Renal cortical epithelial cell (primary cell): ENCODE data around the gene CUEDC2. TPM values are rescaled to one million over a fixed set of nuclear protein-coding genes. Genes with fewer than 3 reads are reported as not detected.

Experiments
- DNase-seq: peaks from one replicate; pipeline ENCODE4 v3.0.0-alpha.2; 2011; ENCODE audit warnings: low read depth
- total RNA-seq: library from RNA; depleted of rRNA; stranded (reverse); fragments of >200 nt; gene quantifications from 2 replicates; pipeline ENCODE4 v1.2.3, GENCODE V29; 2014

The CUEDC2 gene
- total RNA-seq, 1 donor from 2014 or later, result 49.5 TPM

DNA sequence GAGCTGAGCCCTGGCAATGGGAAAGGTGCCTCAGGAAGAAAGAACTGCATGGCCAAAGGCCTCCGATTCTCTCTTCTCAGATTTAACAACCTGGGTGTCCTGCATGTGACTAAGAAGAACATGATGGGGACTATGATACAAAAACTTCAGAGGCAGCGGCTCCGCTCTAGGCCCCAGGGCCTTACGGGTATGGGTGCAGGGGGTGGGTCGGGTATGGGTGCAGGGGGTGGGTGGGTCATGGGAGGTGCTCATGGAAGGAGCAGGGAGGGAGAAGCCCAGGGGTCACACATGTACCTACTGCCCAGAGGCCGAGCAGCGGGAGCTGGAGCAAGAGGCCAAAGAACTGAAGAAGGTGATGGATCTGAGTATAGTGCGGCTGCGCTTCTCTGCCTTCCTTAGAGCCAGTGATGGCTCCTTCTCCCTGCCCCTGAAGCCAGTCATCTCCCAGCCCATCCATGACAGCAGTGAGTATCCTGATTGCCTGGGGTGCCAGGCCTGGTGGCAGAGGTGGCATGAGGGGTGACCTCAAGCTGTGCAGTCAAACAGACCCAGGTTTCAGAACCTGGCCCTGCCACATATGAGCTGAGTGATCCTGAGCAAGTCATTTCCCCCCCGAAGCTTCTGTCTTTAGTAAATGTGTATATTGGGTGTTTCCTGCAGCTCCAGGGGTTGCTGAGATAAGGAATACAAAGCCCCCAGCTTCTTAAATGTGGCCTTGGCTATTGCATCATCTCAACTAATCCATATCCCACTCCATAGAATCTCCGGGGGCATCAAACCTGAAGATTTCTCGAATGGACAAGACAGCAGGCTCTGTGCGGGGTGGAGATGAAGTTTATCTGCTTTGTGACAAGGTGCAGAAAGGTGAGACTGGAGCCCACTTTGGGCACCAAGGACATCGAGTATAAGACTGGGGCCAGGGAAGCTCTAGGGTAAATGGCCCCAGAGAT is 34.9 kb downstream of the CUEDC2 start:
- no peak for DNase-seq

DNA sequence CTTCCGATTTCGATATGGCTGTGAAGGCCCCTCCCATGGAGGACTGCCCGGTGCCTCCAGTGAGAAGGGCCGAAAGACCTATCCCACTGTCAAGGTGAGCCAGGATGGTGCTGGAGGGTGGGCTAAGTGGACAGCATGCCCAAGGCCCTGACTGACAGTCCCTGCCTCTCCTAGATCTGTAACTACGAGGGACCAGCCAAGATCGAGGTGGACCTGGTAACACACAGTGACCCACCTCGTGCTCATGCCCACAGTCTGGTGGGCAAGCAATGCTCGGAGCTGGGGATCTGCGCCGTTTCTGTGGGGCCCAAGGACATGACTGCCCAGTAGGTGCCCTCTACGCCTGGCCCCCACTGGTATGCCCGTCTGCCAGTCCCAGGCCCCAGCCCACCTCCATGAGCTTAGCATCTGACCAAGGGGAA is 35.6 kb downstream of the CUEDC2 start:
- DNase-seq, result no peak

DNA sequence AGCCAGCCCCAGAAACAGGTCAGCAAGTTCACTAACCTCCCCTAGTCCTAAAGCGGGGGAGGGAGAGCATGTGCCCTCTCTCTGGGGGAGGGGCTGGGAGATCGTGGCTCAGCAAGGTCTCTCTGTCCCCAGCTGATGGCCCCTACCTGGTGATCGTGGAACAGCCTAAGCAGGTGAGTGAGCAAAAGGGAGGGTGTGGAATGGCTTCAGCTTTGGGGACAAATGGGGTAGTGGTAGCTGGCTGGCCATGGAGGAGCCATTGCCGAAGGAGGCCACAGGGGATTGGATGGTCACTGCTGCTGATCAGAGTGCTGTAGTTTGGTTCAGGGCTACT is 36.1 kb downstream of the CUEDC2 start:
- DNase-seq, result no peak

DNA sequence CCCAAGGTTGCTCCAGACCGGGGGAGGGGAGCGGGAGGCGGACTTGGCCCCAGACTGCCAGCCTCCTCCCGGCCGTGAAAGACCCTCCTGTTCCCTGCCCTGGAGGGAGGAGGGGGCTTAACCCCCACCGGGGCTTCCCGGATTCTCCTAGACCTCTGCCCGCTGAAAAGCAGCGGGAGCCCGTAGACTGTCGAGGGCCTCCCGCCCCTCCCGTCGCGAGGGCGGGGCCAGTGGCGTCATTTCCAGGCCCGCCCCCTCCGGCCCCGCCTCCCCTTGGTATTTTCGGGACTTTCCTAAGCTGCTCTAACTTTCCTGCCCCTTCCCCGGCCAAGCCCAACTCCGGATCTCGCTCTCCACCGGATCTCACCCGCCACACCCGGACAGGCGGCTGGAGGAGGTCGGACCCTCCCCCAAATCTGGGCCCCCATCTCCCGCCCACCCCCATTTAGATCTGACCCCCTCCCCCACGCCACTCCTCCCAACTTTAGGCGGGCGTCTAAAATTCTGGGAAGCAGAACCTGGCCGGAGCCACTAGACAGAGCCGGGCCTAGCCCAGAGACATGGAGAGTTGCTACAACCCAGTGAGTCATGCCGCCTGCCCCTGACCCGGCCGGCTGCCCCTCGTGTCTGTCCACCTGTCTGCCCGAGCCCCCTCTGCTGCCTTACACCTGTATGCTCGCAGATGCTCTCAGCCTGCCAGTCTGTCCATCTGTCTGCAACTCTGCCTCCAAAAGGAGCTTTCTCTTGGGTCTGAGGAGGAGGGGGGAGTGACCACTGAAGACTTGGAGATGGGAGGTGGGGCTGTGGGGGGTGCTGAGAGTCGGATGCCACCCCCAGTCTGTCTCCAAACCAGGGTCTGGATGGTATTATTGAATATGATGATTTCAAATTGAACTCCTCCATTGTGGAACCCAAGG is 36.7 kb downstream of the CUEDC2 start, which contains the start of gene NFKB2:
NFKB2 (plus strand) TSS at position 306 of the 917 bp plus-strand sequence; CDS start at position 561, 255 bp downstream.
- DNase-seq, result peak; percentile 74

DNA sequence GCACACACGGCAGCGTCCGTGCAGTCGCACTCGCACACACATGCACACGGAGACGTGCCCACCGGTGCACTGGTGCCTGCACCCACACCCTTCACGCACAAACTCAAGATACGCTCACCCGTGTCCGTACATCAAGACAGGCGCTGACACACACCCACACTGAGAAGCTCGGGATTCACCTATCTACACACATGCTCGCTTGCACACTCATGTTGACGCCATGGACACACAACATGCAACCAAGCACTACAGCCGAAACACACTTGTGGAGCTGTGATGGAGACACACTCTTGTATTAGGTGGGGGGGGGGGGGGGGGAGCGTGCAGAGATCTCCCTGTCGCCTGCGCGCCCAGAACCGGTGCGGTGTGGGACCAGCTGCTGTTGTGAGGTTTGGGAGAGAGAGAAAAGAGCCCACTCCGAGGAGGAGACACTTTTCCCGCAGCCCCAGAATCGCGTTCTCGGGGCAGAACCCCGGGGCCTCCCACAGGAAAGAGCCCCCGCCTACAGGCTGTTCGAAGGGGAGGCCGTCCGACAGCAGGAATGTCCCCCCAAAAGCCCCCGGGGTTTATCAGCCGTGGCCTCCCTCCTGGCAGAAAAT is 37.5 kb downstream of the CUEDC2 start:
- peak; percentile 44 for DNase-seq

DNA sequence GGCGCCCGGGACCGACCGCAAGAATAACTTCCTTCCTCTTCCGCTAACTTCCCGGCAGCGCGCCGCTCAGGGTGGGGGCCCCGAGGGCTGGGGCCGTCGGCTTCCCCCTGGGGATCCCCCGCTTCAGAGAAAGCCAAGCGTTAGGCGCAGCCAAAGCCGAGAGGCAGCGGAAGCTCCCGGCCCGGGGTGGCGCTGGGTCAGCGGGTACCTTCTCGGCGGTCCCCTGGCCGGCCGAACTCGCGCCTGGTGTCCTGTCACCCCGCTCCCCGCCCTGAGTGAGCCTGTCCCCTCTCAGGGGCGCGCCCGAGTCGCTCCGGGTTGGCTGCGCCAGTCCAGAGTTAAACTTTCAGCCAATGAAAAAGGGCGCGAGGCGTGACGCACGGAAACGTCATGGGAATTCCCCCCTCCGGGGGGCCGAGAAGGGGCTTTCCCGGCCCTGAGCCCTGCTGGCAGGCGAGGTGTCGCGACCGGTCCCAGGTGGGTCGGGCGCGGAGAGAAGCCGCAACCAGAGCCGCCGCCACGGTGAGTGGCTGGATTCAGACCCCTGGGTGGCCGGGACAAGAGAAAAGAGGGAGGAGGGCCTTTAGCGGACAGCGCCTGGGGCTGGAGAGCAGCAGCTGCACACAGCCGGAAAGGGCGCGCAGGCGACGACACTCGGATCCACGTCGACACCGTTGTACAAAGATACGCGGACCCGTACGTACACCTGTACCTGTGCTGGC is 38.1 kb downstream of the CUEDC2 start:
- DNase-seq, result peak; percentile 83

DNA sequence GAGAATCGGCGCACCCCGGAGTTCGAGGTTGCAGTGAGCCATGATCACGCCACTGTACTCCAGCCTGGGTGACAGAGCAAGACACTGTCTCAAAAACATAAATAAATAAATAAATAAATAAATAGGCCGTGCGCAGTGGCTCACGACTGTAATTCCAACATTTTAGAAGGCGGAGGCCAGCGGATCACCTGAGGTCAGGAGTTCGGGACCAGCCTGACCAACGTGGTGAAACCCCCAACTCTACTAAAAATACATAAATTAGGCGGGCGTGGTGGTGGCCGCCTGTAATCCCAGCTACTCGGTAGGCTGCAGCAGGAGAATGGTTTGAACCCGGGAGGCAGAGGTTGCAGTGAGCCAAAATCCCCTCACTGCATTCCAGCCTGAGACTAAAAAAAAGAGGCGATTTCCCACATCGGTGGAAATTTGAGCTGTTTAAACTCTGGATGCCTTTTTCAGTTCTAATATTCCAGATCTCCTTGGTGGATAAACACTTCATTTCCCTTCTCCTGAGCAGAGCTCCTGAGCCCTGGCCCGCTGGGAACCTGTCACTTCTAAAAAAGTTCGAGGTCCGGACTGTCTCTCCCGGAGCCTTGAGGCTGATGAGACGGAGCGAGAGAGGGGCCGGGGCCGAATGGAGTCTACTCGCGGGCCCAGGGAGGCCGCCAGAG is 38.8 kb downstream of the CUEDC2 start:
- no peak for DNase-seq

DNA sequence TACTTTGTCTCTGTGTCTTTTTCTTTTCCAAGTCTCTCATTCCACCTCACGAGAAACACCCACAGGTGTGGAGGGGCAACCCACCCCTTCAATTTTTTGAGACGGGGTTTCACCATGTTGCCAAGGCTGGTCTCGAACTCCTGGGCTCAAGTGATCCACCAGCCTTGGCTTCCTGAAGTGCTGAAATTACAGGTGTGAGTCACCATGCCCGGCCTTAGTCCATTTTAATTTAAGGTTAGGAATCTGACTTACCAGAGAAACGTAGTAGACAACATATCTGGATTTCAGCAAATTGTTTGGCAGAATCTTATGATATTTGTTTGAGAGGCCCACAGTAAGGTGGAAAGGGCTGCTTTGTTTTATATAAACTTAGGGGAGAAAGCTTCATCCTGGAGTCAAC is 40.1 kb downstream of the CUEDC2 start:
- no peak for DNase-seq

DNA sequence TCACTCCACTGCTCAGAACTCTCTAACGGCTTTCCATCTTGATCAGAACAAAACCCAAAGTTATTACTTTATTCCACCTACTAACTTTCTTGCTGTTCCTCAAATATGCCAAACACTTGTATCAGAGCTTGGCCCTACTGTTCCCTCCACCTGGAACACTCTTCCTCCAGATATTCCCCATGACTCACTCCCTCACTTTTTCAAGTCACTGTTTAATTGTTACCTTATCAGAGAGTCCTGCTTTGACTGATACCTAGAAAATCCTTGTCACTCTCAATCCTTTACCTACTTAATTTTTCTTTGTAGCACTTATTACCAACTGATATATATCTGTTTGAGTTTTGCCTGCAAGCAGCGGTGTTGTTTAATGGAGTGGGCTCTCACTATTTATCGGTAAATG is 42.5 kb downstream of the CUEDC2 start:
- peak; percentile 42 for DNase-seq

DNA sequence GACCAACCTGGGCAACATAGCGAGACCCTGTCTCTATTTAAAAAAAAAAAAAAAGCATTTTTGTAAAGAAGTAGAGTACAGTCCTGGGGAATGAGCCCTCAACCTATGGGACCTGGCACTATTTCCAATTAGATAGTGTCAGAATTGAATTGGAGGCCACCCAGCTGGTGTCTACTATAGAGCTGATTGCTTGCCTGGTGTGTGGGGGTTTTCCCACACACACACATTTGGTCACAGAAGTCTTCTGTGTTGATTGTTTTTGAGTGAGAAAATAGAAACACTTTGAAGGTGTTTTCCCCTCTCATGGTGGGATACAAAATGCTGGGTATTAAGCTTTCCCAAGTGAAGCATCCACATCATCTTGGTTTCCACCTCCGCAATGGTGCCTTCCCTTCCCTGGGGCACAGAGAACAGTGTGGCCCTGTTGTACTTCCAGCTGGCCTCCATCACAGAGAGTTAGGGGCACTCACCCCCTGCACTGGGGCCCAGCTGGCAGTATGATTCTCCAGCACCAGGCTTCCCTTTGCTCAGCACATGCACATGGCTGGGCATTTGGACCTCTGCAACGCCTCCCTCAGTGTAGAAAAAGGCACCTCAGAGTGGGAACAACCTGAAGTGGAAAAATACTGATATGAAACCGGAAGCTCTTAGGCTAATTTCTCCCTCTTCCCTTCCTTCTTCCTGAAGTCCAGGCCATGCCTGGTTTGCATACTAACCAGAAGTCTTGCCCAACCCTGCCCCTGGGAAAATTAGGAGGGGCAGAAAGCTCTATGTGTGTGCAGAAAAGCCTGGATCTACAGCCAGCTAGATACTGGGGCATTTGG is 47.6 kb downstream of the CUEDC2 start:
- DNase-seq, result peak; percentile 64

DNA sequence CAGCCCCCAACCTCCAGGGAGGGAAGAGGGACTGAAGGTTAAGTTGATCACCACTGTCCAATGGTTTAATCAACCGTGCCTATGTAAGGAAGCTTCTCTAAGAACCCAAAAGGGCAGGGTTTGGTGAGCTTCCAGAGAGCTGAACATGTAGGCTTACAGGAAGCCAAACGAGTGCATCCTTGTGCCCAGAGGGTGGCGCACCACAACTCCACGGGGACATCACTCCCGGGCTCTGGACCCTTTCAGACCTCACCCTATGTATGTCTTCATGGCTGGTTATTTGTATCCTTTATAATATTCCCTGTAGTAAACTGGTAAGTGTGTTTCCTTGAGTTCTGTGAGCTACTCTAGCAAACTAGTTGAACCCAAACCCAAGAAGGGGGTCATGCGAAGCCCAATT is 48.3 kb downstream of the CUEDC2 start:
- DNase-seq, result no peak

DNA sequence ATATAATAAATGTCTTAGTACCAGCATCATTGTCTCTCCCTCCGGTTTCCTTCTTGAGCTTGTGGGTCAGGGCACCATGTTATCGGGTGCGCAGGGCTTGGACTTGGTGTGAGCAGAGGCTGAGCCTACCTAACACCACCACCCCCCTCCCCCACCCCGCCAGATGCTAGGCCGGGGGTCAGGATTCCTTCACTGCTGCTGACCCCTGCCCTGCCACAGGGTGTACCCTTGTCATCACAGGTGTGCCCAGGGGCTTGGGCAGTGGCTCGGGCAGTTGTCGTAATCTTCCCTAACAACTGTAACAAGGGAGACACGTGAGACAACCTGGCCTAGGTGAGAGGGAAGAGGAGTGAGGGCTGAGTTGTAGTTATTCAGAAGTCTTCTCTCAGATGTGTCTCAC is 49.5 kb downstream of the CUEDC2 start:
- no peak for DNase-seq

DNA sequence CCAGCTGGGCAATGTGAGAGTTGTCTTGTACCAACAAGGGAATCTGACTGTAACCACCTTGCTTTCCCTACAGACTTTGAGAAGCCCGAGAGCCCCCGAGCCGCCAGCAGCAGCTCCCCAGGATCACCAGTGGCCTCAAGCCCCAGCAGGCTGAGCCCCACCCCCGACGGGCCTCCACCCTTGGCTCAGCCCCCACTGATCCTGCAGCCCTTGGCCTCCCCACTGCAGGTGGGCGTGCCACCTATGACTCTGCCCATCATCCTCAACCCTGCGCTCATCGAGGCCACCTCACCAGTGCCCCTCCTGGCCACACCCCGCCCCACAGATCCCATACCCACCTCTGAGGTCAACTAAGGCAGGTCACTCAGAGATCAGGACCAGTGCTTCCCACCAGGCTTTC is 50.4 kb downstream of the CUEDC2 start:
- no peak for DNase-seq

DNA sequence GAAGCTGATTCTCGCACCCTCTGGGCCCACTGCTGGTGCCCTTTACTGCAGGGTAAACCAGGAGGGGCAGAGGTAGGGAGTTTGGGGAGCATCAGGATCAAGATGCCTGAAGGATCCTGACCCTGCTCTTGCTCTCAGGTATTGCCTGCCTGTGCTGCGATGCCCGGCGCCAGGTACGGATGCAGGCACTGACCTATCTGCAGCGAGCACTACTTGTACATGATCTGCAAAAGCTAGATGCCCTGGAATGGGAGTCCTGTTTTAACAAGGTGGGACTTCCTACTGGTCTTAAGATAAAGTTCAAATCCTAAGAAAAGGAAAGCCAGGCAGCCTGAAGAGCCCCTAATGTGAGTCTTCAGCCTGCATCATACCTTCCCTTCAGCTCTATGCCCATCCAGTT is 53.0 kb downstream of the CUEDC2 start:
- DNase-seq, result no peak

DNA sequence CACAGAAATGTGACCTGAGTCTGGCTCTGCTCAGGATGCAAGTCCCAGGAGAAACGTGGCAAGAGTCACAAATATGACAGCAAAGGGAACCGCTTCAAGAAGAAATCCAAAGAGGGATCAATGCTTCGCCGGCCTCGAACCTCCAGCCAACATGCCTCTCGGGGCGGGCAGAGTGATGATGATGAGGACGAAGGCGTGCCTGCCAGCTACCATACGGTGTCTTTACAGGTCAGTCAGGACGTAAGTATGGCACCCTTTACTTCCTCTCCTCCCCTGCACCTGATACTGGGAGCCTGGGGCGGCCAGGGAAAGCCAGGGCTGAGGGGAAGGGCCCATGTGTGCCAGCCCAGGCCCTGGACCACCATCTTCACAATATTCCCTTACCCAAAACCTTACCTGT is 55.5 kb downstream of the CUEDC2 start:
- DNase-seq, result no peak

DNA sequence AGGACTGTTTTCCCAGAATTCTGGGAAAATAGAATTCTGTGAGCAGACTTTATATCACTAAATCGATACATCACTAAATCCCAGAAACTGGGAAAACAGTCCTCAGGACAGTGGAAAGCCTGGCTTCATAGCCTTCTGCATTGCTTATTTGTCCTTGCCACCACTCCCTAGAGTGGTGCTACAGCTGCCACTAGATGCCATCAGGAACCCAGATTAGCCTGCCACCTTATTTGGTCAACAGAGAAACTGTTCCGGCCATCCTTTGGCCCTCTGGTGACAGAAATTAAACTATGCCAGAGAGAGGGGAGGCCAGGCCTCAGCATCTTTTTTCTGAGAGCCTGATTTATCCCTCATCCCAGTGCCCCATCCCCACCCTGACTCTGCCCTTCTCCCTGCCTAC is 56.5 kb downstream of the CUEDC2 start:
- no peak for DNase-seq

DNA sequence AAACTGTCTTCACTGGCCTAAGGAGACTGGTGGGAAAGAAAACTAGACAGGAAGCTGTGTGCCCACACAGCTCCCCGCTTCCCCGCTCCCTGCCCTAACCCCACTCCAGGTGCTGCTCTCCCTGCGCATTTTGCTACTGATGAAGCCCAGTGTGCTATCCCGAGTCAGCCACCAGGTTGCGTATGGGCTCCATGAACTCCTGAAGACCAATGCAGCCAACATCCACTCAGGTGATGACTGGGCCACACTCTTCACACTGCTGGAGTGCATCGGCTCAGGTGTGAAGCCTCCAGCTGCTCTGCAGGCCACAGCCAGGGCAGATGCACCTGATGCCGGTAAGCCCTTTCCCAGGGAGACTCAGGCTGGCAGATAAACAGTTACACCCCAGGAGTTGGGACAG is 57.1 kb downstream of the CUEDC2 start:
- DNase-seq, result no peak
